ENCODE measurements around the gene NAA50.

Gene NAA50

DNA sequence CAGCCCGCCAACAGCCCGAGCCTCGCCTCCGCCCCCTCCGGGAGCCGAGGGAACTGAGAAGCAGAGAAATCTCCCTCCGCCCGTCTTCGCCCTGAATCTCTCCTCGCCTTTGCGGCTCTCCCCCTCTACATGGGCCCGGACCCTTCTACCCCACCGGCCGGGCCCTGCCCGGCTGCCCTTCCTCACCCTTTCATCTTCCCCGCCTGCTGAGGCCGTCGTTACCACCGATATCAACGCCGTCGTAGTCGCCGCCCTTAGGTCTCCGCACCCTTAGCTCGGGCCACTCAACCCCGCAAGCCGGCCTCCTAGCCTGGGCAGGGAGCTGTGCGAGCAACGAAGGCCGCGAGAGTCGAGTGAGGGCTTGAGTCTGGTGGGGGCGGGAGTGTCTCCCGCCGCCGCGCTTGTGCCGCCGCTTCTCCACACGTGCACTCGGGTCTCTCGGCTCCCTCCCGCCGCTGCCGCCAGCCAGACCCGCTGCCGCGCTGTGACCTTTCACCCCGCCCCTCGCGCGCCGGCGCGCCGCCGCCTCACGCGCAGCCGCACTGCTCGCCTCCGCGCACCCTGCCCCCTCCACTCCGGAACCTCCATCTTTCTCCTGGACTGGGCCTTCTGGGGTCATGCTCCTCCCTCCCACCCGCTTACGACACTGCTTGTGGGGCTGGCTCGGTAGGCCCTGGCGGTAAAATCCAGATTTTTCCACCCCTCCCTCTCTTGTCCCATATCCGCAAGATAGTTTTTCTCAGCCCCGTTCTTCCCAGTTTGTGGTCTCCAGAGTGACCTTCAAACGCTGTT, at the start of gene NAA50:
Gene NAA50, minus strand, starts transcription at position 494 of the 792 bp plus-strand sequence. Its CDS starts 300 bp downstream, at position 194.
- DNase-seq, result peak; percentile 96 to 97

- DNase-seq, result no peak
Measured at GRCh38 chr3:113795693-113796092, 49.6 kb upstream of the NAA50 start.

GRCh38 chr3:113794526-113794925, 48.5 kb upstream of the NAA50 start:
- DNase-seq, result peak; percentile 90 to 95

DNA sequence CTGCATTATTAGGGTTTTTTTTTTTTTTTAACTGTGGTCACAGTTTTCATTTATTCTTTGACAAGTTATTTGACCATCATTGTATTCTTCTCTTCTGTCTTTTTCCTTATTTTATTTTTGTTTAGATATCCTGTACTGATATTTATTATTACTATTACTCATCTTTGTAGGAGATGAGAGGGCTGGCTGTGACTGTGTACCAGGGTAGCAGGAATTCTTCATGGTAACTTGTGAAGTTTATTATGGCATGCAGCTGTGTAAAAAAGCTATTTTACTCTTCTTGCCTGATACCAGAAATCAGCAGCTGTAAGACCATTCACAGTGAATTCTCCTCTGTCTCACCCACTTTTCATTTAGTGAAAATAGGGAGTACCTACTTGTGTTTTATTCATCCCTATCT, 45.3 kb upstream of the NAA50 start:
- DNase-seq, result no peak

DNA sequence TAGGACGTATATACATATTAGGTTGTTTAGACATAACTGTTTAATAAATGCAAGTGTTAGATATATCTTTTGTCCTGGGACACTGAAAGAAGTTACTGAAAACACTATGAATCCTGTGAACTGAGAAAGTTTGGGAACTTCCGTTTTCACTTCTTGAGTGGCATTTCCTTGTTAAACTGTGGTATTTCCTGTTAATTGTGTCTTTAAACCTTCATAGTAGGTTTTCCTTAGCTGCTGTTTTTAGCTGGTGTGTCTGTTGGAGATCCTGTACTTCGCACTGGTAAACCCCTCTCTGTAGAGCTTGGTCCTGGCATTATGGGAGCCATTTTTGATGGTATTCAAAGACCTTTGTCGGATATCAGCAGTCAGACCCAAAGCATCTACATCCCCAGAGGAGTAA, 37.9 kb upstream of the NAA50 start:
- DNase-seq, result peak; percentile 35 to 43

GRCh38 chr3:113783463-113783862, 37.4 kb upstream of the NAA50 start:
- peak; percentile 28 to 39 for DNase-seq

GRCh38 chr3:113776564-113776963, 30.5 kb upstream of the NAA50 start:
- no peak for DNase-seq

- DNase-seq, result no peak
Measured at GRCh38 chr3:113775516-113775915, 29.5 kb upstream of the NAA50 start.

GRCh38 chr3:113773381-113773780, 27.3 kb upstream of the NAA50 start:
- DNase-seq, result no peak

DNA sequence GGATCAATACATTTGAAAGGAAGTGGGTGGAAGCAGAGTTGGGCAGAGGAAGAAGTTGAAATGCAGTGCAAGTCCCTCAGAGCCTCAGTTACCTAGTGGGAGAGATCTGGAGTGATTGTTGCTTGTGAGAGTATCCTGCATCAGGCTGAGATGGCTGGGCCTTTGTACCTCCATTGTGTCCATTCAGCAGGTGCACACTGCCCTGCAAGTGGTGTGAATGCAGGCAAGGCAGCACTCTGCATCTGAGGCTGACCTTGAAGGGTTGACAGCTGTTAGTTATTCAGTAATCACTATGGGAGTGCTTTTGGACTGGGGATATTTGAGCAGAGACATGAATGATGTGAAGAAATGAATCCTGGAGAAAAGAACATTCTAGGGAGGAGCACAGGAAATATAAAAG, 25.9 kb upstream of the NAA50 start:
- no peak for DNase-seq

- DNase-seq, result peak; percentile 26 to 63
Measured at GRCh38 chr3:113769551-113769950, 23.5 kb upstream of the NAA50 start.

GRCh38 chr3:113764698-113765097, 18.6 kb upstream of the NAA50 start:
- no peak for DNase-seq

GRCh38 chr3:113758389-113759024, 12.5 kb upstream of the NAA50 start:
- no peak for DNase-seq

- peak; percentile 26 to 36 for DNase-seq
Measured at GRCh38 chr3:113754494-113755159, 8.6 kb upstream of the NAA50 start.

- DNase-seq, result no peak
Measured at GRCh38 chr3:113753376-113753985, 7.4 kb upstream of the NAA50 start.

DNA sequence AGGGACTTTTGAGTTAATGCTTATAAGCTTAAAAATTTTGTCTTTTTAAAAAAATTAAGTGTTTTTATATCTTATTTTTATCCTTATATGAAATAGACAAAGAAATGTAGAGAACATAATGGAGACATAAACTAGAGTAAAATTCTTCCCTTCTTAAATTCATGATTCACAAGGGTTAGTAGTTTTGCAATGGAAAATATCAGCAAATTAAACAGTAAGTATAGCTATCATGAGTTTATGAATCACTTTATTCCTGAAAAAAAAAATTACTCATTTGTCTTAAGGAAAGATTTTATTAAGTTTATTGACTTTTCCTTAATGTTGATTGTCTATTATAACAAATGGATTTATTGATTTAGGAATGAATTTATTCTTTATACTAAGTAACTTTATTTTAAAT, 5.1 kb upstream of the NAA50 start:
- no peak for DNase-seq

- peak; percentile 54 to 55 for DNase-seq
Measured at GRCh38 chr3:113747283-113748046, 1.4 kb upstream of the NAA50 start.

DNA sequence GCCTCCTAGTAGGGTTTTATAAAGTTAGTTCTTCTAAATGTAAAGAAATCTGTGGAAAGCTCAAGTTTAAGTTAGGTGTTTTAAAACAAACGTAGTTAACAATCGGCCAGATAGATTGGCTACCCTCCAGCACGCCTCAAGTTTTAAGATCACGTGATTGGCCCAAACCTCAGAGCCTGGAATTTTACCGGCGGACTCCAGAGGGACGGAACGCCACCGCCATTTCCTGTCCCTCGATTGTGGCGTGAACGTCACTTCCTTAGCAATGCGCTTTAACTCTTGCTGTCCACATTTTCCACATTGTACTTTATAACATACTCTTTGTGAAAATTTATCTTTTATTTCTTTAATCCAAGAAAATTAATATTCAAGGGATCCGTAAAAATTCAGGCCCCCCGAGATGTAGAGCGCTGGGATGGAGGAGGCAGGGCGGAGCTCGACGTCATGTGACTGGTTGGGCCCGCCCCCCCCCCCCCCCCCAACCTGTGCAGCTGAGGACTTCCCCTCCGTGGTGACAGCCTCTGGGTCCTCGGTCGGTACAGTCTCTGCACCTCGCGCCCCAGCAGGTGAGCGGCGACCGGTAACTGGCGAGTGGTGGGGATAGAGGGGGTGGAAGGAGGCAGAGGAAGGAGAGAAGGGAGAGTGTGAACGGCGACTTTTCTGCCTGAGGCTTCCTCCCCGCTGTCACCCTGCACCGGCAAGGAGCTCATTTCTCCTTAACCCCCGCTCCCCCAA, 666 bp upstream of the NAA50 start, which contains the start of gene ATP6V1A:
Gene ATP6V1A, plus strand, starts transcription at position 488 of the 735 bp plus-strand sequence. CDS start 31,719 bp downstream, outside the sequence.
- DNase-seq, result peak; percentile 96 to 98

GRCh38 chr3:113744941-113745755, 901 bp downstream of the NAA50 start:
- DNase-seq, result peak; percentile 99

- no peak for DNase-seq
Measured at GRCh38 chr3:113743006-113743630, 2.9 kb downstream of the NAA50 start.
